ENCODE results near the gene HGFAC.

- TF ChIP-seq POLR2A (IDR thresholded peaks at IDR 0.05), result no peak
- no peak for TF ChIP-seq CTCF (IDR thresholded peaks at IDR 0.05)
Observed at GRCh38 chr4:3434881-3435685, 6.7 kb upstream of the HGFAC start.
